DMS114 treated with DMSO at 0.1 percent for 48 hours (cell line): ENCODE data around the gene GID8.

Experiments used
- DNase-seq: peaks from one replicate; lab custom pipeline; 2025; ENCODE audit not compliant: unreplicated experiment; lab: John Stamatoyannopoulos, UW

The GID8 gene

DNA sequence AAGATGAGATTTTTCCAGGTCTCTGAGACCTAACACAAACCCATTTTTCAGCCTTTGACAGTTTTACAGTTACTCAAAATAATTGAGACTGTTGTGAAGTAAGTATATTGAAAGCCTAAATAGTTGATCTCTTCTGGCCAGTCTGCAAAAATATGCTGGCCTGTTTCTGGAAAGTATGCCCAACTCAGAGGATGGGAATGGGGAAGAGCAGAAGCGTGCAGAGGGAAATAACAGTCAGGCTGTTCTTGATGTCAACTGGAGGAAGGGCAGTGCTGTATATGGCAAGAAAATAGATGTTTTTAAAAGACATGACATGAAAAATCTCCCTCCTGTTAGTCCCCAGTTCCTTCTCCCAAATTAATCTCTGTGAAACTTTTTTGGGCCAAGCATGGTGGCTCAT is 3.8 kb downstream of the GID8 start:
- no peak for DNase-seq

GRCh38 chr20:62942456-62942855 is 4.5 kb downstream of the GID8 start:
- no peak for DNase-seq

- DNase-seq: no peak
These were observed 5.4 kb downstream of the GID8 start for GRCh38 chr20:62943396-62943795.

- DNase-seq: no peak
These were observed 6.2 kb downstream of the GID8 start for GRCh38 chr20:62944184-62944583.

DNA sequence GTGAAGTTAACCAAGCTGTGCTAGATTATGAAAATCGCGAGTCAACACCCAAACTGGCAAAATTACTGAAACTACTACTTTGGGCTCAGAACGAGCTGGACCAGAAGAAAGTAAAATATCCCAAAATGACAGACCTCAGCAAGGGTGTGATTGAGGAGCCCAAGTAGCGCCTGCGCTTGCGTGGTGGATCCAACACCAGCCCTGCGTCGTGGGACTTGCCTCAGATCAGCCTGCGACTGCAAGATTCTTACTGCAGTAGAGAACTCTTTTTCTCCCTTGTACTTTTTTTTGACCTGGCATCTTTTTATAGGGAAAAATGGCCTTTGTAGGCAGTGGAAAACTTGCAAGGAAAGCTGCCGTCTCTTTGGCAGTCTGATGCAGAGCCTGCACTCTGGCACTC is 6.8 kb downstream of the GID8 start:
- no peak for DNase-seq

DNA sequence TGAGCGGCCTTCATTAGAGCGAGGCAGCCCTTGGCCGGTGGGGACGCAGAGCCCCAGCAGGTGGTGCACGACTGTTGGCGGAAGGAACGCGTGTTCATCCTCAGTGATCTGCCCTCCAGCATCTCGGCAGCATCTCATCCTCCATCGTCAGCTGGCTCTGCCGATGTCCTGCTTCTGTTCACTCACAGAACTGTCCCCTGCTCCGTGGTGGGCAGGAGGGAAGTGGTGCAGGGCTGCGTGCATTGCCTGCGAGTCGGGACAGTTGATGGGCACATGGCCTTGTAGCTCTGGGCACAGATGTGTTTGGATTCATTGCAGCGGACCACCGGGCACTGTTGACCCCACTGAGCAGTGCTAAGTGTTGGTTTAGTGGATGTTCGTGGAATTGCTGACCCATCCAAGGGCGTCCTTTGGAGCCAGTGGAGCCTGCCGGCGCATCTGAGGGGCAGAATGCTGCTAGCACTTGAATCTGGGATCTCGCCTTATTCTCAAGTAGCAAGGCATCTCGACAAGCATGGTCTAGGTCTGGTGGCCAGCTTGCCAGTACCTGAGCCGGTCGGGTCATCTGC is 7.9 kb downstream of the GID8 start:
- no peak for DNase-seq

- no peak for DNase-seq
These were observed 9.0 kb downstream of the GID8 start for GRCh38 chr20:62946918-62947317.

GRCh38 chr20:62947532-62948300 is 9.8 kb downstream of the GID8 start:
- no peak for DNase-seq

DNA sequence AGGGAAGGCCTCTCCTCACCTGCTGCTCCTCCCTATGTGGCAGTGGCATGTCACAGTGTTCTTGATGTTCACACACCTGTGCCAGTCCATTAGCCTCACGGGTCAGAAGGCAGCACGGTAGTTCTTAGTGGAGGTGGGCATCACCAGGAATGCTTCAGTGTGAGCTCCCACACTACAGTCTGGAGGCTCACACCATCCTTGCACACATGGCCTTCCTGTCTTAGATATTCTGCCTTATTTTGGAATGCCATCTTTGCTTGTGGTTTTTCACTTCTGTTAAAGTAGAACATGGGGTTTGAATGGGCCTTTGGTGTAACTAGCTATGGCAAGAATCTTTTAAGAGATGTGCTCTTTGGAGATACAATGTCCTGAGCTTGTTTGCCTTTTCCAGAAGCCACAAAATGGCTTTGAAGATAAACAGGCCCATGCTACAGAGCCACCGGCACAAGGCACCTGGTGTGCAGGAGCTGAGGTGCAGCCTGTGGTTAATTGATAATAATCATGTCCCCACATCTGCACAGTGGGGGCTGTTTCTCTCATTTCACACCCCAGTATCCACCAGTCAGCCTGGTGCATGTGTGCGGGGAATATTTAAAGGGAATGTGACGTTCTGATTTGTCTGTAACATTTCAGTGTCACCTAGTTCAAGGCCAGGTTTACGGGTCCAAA is 11.3 kb downstream of the GID8 start:
- DNase-seq: no peak

DNA sequence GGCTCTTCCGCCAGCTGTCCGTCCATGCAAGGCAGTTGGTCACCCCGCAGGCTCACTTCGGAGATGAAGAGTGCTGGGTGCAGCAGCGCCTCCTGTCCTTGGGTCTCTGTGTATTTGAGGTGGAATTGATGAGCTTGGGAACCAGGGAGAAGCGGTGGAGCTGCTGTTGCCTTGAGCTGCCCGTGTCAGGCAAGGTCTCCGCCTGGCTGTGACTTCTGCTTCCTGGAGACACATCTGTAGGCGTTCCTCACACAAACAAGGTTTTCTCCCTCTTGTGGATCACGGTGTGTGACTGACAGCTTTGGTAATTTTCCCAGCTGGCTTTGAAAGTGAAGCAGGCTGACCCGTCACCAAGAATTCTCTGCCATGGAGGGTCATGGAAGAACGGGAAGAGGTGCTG is 12.0 kb downstream of the GID8 start:
- no peak for DNase-seq

DNA sequence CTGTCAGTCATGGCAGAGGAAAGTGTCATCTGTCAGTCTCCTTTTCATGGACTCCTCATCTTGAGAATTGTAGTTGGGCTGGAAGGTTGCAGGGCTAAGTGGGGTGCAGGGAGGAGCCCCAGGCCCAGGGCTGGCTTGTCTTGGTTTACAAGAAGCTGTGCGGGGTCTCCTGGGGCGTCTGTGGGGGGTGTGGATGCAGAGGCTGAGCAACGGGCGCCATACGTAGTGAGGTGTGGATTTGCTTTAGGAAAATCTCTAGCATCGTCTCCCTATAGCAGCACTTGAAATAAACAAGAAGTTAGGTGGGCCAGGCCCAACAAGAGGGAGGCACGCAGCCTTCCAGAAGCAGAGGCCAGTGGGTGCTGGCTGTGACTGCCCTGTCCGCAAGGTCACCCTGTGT is 12.8 kb downstream of the GID8 start:
- DNase-seq: no peak

DNA sequence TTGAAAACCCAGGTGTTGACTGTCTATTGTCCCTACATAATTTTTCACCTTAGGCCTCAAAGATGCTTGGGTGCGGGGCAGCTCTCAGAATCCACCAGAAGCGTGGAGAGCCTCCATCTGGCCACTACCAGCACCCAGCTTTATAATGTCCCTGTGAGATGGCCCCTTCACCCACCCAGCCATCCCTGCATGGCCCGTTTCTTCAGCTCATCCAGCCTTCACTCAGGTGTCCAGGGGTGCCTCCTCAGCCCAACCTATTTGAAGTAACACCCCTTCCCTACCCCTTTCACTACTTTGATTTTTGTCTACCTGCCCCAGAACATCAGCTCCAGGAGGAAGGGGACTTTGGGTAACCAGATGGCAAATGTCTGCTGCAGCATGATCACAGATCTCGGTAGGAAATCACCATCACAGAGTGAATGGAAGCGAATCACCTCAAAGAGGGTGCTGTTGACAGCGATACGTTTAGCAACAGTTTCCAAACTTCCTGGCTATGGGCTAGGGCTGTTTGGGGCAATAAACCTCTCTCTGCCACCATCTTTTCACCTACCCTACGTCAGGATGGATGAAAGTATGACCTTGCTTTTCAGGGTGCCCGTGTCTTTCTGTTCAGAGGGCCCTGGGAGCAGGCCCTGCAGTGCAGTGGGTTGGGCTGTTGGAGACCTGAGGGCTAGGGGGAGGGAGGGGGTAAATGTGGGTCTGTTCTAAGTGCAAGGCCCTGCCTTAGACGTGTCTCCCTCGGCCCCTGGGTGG is 13.4 kb downstream of the GID8 start:
- DNase-seq: no peak

- no peak for DNase-seq
These were observed 14.0 kb downstream of the GID8 start for GRCh38 chr20:62951896-62952372.

DNA sequence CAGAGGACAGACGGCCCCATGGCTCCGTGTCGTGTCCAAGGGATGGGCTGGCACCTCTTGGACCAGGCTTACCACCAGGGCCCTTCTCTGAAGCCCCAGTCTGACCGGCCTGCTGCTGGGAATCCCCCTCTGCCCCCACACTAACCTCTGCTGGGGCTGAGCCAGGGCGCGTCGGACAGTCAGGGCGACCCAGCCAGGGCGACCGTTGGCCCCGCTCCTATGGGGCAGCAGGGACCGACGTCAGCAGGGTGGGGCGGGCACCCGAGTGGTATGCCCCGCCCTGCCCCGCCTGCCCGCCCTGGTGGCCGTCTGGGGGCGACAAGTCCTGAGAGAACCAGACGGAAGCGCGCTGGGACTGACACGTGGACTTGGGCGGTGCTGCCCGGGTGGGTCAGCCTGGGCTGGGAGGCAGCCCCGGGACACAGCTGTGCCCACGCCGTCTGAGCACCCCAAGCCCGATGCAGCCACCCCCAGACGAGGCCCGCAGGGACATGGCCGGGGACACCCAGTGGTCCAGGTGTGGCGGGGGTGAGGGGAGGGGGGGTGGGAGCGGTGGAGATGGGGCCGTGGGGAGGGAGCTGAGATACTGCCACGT is 14.5 kb downstream of the GID8 start, which contains the start of gene SLC17A9:
Gene SLC17A9 (plus strand): TSS at position 337 of the 595 bp plus-strand sequence. CDS start 122 bp downstream, at position 459.
- no peak for DNase-seq

- DNase-seq: no peak
These were observed 15.3 kb downstream of the GID8 start for GRCh38 chr20:62952968-62953838.

DNA sequence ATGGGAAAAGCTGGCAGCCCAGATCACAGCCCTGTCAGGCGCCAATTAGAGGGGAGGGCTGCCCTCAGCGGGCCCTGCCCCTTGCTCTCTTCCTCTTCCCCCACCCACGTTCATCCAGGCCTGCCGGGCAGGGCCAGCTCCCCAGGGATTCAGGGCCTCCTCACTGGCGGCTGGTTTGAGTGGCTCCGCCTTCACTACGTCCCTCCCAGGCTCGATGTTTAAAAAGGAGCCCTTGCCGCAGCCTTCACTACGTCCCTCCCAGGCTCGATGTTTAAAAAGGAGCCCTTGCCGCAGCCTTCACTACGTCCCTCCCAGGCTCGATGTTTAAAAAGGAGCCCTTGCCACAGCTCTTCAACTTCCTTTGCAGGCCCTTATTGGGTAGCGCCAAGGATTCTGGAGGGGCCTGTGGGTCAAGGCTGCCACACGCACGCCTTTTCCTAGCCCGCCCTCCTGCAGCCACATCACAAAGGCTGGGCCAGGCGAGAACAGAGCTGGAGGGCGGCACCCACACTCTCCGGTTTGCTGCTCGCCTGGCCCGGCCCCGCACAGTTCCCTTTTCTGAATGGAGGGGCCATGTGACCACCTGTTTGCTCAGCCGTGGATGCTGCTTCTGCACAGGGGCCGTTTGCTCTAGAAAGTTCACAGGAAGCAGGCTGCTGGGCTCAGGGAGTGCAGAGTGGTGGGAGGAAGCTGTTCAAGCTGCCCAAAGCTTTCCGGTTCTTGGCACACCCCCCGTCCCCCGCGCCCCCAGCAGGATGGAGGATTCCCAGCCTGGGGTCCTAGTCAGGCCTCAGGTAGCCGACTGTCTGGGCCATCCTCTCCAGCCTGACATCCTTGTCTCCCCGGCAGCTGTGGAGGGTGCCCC is 16.1 kb downstream of the GID8 start:
- no peak for DNase-seq

GRCh38 chr20:62955519-62956386 is 17.8 kb downstream of the GID8 start:
- DNase-seq: no peak
